Measurements from ENCODE around the gene MAPK11. TPM values are rescaled to one million over a fixed set of nuclear protein-coding genes. Genes with fewer than 3 reads are reported as not detected.

The MAPK11 gene
- total RNA-seq, 1 donor from 2014 or later = not detected

DNA sequence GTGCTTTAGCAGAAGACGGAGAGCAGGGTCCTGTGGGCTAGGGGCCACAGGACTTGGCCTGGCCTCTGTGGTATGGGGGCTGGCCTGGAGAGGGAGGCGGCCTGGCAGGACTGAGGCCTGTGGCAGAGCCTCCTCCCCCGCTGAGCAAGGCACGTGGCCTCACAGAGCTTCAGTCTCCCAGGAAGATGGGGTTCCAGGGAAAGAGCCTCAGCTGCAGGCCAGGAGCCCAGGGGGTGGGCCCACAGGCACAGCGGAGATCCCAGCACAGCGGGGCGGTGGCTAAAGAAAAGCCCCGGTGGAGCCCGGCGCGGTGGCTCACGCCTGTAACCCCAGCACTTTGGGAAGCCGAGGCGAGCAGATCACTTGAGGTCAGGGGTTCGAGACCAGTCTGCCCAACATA is 10.9 kb downstream of the MAPK11 start:
- Histone ChIP-seq H3K27me3 (peaks cover 38% of the 10 kb centered on the region), H3K9me3 (ENCODE audit: low read depth) (no peaks in the 10 kb centered on the region), H2AFZ (replicated peaks) (no peak overlapping the region), H3K9ac (no peak overlapping the region), H3K4me2 (no peak overlapping the region), H3K4me3 (no peak overlapping the region), H3K4me1 (peaks cover 10% of the 10 kb centered on the region), H3K27ac (no peak overlapping the region), H3K79me2 (ENCODE audit: low read depth) (no peaks in the 10 kb centered on the region), H3F3A (ENCODE audit: low read depth) (peaks cover 5% of the 10 kb centered on the region), H3K36me3 (no peaks in the 10 kb centered on the region), H4K20me1 (ENCODE audit: low read depth) (peaks cover 35% of the 10 kb centered on the region)
- H3K36me3 Mint-ChIP-seq = no peaks in the 10 kb centered on the region
- no peaks in the 10 kb centered on the region for H3K9me3 Mint-ChIP-seq
- peak overlapping the region; percentile 67 for H3K4me3 Mint-ChIP-seq
- H3K27me3 Mint-ChIP-seq (ENCODE audit: insufficient read depth, low read depth) = peaks cover 8% of the 10 kb centered on the region
- H3K27ac Mint-ChIP-seq = no peak overlapping the region
- TF ChIP-seq, protein P1, sequence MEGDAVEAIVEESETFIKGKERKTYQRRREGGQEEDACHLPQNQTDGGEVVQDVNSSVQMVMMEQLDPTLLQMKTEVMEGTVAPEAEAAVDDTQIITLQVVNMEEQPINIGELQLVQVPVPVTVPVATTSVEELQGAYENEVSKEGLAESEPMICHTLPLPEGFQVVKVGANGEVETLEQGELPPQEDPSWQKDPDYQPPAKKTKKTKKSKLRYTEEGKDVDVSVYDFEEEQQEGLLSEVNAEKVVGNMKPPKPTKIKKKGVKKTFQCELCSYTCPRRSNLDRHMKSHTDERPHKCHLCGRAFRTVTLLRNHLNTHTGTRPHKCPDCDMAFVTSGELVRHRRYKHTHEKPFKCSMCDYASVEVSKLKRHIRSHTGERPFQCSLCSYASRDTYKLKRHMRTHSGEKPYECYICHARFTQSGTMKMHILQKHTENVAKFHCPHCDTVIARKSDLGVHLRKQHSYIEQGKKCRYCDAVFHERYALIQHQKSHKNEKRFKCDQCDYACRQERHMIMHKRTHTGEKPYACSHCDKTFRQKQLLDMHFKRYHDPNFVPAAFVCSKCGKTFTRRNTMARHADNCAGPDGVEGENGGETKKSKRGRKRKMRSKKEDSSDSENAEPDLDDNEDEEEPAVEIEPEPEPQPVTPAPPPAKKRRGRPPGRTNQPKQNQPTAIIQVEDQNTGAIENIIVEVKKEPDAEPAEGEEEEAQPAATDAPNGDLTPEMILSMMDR (IDR thresholded peaks at IDR 0.05) = no peak
- no peak for TF ChIP-seq EZH2 (IDR thresholded peaks at IDR 0.05)
- TF ChIP-seq EZH2phosphoT487 (IDR thresholded peaks at IDR 0.05) = no peak
- no peak for DNase-seq (ENCODE audit: low spot score)
- peaks cover 4% of the 10 kb centered on the region for H3K4me1 Mint-ChIP-seq

DNA sequence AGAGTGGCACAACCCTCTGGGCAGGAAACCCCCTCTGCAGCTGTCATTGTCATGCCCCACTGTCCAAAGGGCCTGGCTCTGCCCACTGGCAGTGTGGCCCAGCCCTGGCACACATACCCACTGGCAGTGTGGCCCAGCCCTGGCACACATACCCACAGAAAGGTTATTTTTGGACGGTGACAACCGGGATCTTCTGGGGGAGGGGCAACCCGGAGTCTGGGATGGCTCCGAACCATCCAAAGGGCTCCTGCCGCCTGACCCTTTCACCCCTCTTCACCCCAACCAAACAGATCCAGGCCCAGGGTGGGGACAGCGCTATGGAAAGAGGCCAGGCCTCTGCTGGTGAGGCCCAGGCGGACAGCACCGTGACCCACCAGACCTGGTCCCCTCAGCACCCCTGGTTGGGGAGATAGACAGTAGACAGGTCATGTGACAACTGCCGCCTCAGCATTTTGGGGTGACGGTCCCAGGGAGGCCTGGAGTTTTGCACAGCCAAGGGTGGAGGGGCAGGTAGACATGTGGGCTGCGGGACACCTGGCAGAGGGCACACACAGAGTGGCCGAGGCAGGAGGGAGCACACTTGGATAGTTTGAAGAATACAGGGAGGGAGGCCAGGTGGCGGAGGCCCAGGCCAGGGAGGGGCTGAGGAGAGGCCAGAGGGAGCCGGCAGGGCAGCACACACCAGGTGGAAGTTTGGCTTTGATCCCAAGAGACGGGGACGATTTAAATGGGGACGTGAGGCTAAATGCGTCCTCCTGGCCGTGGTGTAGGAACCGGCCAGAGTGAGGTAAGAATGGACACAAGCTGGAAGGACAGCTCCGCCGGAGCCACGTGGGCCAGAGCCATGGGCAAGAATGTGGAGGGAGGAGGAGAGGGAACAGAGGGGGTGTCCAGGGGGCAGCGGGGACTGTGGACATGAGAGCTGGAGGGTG is 11.6 kb downstream of the MAPK11 start:
- no peaks in the 10 kb centered on the region for H3K9me3 Mint-ChIP-seq
- H3F3A ChIP-seq (ENCODE audit: low read depth) = peaks cover 5% of the 10 kb centered on the region
- peak overlapping the region; percentile 67 for H3K4me3 Mint-ChIP-seq

DNA sequence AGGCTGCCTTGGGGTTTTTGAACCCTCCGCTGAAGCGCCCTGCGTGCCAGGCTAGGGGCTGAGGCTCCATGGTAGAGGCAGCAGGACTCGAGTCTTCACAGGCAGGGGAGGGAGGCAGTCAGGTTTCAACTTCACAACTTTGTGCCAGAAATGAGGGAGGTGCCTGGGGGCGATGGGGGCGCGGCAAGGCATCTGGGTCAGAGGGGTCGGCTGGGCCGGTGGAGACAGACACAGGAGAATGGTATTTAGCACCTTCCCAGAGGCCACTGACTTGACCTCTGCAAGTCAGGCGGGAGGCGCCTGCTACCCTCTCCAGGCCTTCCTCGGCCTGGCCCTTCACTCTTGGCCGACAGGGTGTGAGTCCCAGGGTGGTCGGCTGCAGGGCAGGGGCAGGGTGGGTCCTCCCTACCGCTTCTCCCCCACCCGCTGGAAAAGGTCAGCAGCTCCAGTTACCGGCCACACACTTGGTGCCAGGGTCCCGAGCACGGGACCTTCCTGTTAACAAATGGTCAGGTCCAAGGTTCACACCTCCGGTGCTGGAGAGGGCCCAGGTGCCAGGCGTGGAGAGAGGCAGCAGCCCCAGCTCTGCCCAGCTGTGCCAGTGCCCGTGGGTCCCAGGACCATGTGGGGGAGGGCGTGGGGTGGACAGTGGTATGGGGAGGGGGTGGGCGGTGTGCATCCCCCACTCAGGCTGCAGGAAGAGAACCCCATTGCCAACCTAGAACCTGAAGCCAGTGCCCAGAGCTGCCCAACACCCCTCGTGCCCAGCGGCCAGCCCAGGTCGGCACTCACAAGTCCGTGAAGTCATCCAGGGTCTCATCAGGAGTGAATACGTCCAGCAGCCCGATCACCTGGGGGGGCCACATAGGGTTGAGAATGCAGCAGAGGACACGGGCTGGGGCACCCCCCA is 12.5 kb downstream of the MAPK11 start:
- Histone ChIP-seq H3K79me2 (ENCODE audit: low read depth) (no peaks in the 10 kb centered on the region), H3K4me3 (no peak overlapping the region), H4K20me1 (ENCODE audit: low read depth) (peaks cover 40% of the 10 kb centered on the region), H3K9me3 (ENCODE audit: low read depth) (no peaks in the 10 kb centered on the region), H3F3A (ENCODE audit: low read depth) (peaks cover 5% of the 10 kb centered on the region), H3K36me3 (no peaks in the 10 kb centered on the region), H3K9ac (no peak overlapping the region), H3K4me1 (peaks cover 10% of the 10 kb centered on the region), H2AFZ (replicated peaks) (no peak overlapping the region), H3K27ac (no peak overlapping the region), H3K27me3 (peaks cover 24% of the 10 kb centered on the region), H3K4me2 (no peak overlapping the region)
- peaks cover 10% of the 10 kb centered on the region for H3K27me3 Mint-ChIP-seq (ENCODE audit: insufficient read depth, low read depth)
- H3K36me3 Mint-ChIP-seq = no peaks in the 10 kb centered on the region
- no peak for TF ChIP-seq EZH2 (IDR thresholded peaks at IDR 0.05)
- TF ChIP-seq EZH2phosphoT487 (IDR thresholded peaks at IDR 0.05) = no peak
- TF ChIP-seq, protein P1 (IDR thresholded peaks at IDR 0.05) = no peak
- no peaks in the 10 kb centered on the region for H3K9me3 Mint-ChIP-seq
- no peak overlapping the region for H3K4me3 Mint-ChIP-seq
- no peak for DNase-seq (ENCODE audit: low spot score)
- H3K4me1 Mint-ChIP-seq = peaks cover 4% of the 10 kb centered on the region
- H3K27ac Mint-ChIP-seq = no peak overlapping the region

More for the DNA sequence above, 11.6 kb downstream of the MAPK11 start:
- no peak overlapping the region for H2AFZ ChIP-seq (replicated peaks)
- H3K36me3 Mint-ChIP-seq = no peaks in the 10 kb centered on the region
- H3K79me2 ChIP-seq (ENCODE audit: low read depth) = no peaks in the 10 kb centered on the region
- peaks cover 4% of the 10 kb centered on the region for H3K4me1 Mint-ChIP-seq
- no peak overlapping the region for H3K9ac ChIP-seq
- peaks cover 33% of the 10 kb centered on the region for H3K27me3 ChIP-seq
- H4K20me1 ChIP-seq (ENCODE audit: low read depth) = peaks cover 35% of the 10 kb centered on the region
- no peaks in the 10 kb centered on the region for H3K9me3 ChIP-seq (ENCODE audit: low read depth)
- H3K4me3 ChIP-seq = no peak overlapping the region
- H3K4me2 ChIP-seq = no peak overlapping the region
- H3K4me1 ChIP-seq = peaks cover 10% of the 10 kb centered on the region
- H3K27me3 Mint-ChIP-seq (ENCODE audit: insufficient read depth, low read depth) = peaks cover 10% of the 10 kb centered on the region
- no peak overlapping the region for H3K27ac ChIP-seq
- no peak overlapping the region for H3K27ac Mint-ChIP-seq
- no peaks in the 10 kb centered on the region for H3K36me3 ChIP-seq
- DNase-seq (ENCODE audit: low spot score) = no peak
- TF ChIP-seq, protein P1 (IDR thresholded peaks at IDR 0.05) = no peak
- TF ChIP-seq EZH2phosphoT487 (IDR thresholded peaks at IDR 0.05) (no peak), EZH2 (IDR thresholded peaks at IDR 0.05) (no peak)
